Transverse colon (tissue), 4 donors: ENCODE measurements around the gene RGS9. TPM values are rescaled to one million over a fixed set of nuclear protein-coding genes. Genes with fewer than 3 reads are reported as not detected.
"Not testable (repeated sequence)": the region's sequence is repeated elsewhere in the genome, so short reads cannot be mapped to it uniquely, and the experiment has no call there.

Experiments
- DNase-seq: peaks from one replicate; pipeline ENCODE4 v3.0.0-alpha.2; 2019
- H3K27ac ChIP-seq, 4 donors: fragments of 200-600 bp; sonication (generic); 2 replicates each; pipeline ENCODE4 v1.5.1; 2016 to 2018; ENCODE audit warnings: inconsistent platforms in 4 of 4
- H3K27me3 ChIP-seq: fragments of 200-600 bp; sonication (generic); 2 replicates; pipeline ENCODE4 v1.5.1; 2017; ENCODE audit warnings: inconsistent platforms
- H3K36me3 ChIP-seq, 4 donors: fragments of 200-600 bp; sonication (generic); 2 replicates each; pipeline ENCODE4 v1.5.1; 2017 to 2019; ENCODE audit warnings: inconsistent platforms in 4 of 4
- H3K4me1 ChIP-seq, 4 donors: fragments of 200-600 bp; sonication (generic); 2 replicates each; pipeline ENCODE4 v1.5.1; 2017 to 2020; ENCODE audit warnings: inconsistent platforms in 4 of 4
- H3K4me3 ChIP-seq, 4 donors: fragments of 200-600 bp; sonication (generic); 1 replicate in 1 of 4; 2 replicates in 3 of 4; pipeline versions ENCODE4 v1.5.1 to v1.6.1; 2017 to 2019; ENCODE audit warnings: inconsistent platforms in 4 of 4
- H3K9me3 ChIP-seq, 2 donors: fragments of 200-600 bp; sonication (generic); 2 replicates each; pipeline ENCODE4 v1.5.1; 2017 to 2019; ENCODE audit warnings: inconsistent platforms in 2 of 2
- CTCF ChIP-seq, 5 experiments: fragments of 200-600 bp in 3 of 5; fragments of 450-650 bp in 2 of 5; sonication (generic) in 3 of 5; IDR thresholded peaks; 1 replicate in 2 of 5; 2 replicates in 3 of 5; pipeline ENCODE4 v1.5.1; 2016 to 2017; ENCODE audit warnings: antibody characterized with exemption in 5 of 5, inconsistent platforms in 3 of 5, mild to moderate bottlenecking in 2 of 5, moderate library complexity in 1 of 5
- EP300 ChIP-seq: sonication (generic); formaldehyde crosslinking; IDR thresholded peaks from one replicate; pipeline ENCODE4 v1.6.1; 2017; ENCODE audit warnings: antibody characterized with exemption, low read depth
- POLR2A ChIP-seq: fragments of 450-650 bp; IDR thresholded peaks from one replicate; pipeline ENCODE4 v1.6.1; 2016; ENCODE audit warnings: antibody characterized with exemption, mild to moderate bottlenecking, moderate library complexity
- POLR2AphosphoS5 ChIP-seq, 3 donors: sonication (generic); formaldehyde crosslinking; IDR thresholded peaks; one replicate each; pipeline ENCODE4 v1.6.1; 2016; ENCODE audit warnings: antibody characterized with exemption in 3 of 3
- WGBS, 2 donors: methylation state at CpG; one replicate each; pipeline ENCODE4 v1.1.5; 2018; ENCODE audit warnings: low coverage in 1 of 2; 5-methylcytosine and 5-hydroxymethylcytosine counted together
- in situ Hi-C, 4 donors: fragments of 200-750 bp; cut with MboI; loops; one replicate each; pipeline versions ENCODE4 v1.15.0 to v1.15.1; 2017; ENCODE audit warnings: low sequenced_read_pairs in 3 of 4, low pct_ligation_motif_present in 1 of 4, low pct_unique_long_range_greater_than_20kb in 1 of 4
- intact Hi-C: fragments of 100-400 bp; cut with DNase I; formaldehyde crosslinking; loops from one replicate; pipeline ENCODE4 v1.15.1; 2023; ENCODE audit warnings: low total_unique reads
- total RNA-seq, 4 donors: library from RNA; depleted of rRNA; stranded (reverse); fragments of >200 nt; gene quantifications; one replicate each; pipeline ENCODE4 v1.1.0, GENCODE V29; 2016

The RGS9 gene
- total RNA-seq, 4 donors from 2014 or later, result 2.6 to 10.6 (median 7.8) TPM; not detected in 1

- WGBS, 2 donors, result 92% methylated on average over 5 of the region's 5 CpGs
- in situ Hi-C loops, result no loop called here
- intact Hi-C loops, result no loop called here
- no peaks in the 10 kb centered on the region for H3K27me3 ChIP-seq
- no peaks in the 10 kb centered on the region for H3K9me3 ChIP-seq
- H3K4me3 ChIP-seq, result no peak overlapping the region
- TF ChIP-seq POLR2AphosphoS5 (IDR thresholded peaks at IDR 0.05) (no peak), CTCF (IDR thresholded peaks at IDR 0.05) (no peak), EP300 (no peak)
- H3K36me3 ChIP-seq, result no peaks in the 10 kb centered on the region
- H3K27ac ChIP-seq, result no peak overlapping the region
- H3K4me1 ChIP-seq, result no peaks in the 10 kb centered on the region
- no peak for DNase-seq
Observed at GRCh38 chr17:65176646-65177409, 39.7 kb downstream of the RGS9 start.

GRCh38 chr17:65177901-65178300 lies 40.7 kb downstream of the RGS9 start:
- DNase-seq, result no peak
- in situ Hi-C loops, result no loop called here
- Histone ChIP-seq H3K4me3 (no peak overlapping the region), H3K4me1 (no peaks in the 10 kb centered on the region), H3K27me3 (no peaks in the 10 kb centered on the region), H3K9me3 (no peaks in the 10 kb centered on the region), H3K27ac (no peak overlapping the region), H3K36me3 (no peaks in the 10 kb centered on the region)
- WGBS, 2 donors, result 74 to 85% methylated on average over 4 of the region's 4 CpGs
- TF ChIP-seq CTCF (IDR thresholded peaks at IDR 0.05) (no peak), EP300 (no peak), POLR2AphosphoS5 (IDR thresholded peaks at IDR 0.05) (no peak), POLR2A (no peak)
- intact Hi-C loops, result no loop called here

DNA sequence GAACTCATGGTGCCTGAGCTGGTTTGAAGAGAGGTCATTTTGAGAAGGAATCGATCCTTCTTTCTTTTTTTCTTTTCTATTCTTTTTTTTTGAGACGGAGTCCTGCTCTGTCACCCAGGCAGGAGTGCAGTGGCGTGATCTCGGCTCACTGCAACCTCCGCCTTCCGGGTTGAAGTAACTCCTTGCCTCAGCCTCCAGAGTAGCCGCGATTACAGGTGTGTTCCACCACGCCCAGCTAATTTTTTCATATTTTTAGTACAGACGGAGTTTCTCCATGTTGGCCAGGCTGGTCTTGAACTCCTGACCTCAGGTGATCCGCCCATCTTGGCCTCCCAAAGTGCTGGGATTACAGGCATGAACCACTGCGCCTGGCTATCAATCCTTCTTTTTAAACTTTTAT lies 43.1 kb downstream of the RGS9 start:
- H3K9me3 ChIP-seq, H3K27ac ChIP-seq, in situ Hi-C loops, H3K4me3 ChIP-seq, H3K27me3 ChIP-seq, H3K4me1 ChIP-seq, DNase-seq, intact Hi-C loops, H3K36me3 ChIP-seq: not testable (repeated sequence)
- WGBS, 2 donors, result 75 to 77% methylated on average over 9 to 12 of the region's 12 CpGs

- H3K27me3 ChIP-seq, DNase-seq, H3K4me3 ChIP-seq, H3K9me3 ChIP-seq, in situ Hi-C loops, intact Hi-C loops, H3K4me1 ChIP-seq, H3K36me3 ChIP-seq, H3K27ac ChIP-seq: not testable (repeated sequence)
- 87 to 94% methylated on average over 2 to 4 of the region's 4 CpGs for WGBS, 2 donors
Observed at GRCh38 chr17:65180752-65181236, 43.6 kb downstream of the RGS9 start.

- no peak overlapping the region for H3K27ac ChIP-seq
- H3K27me3 ChIP-seq, result no peaks in the 10 kb centered on the region
- no peak overlapping the region for H3K4me3 ChIP-seq
- intact Hi-C loops, result no loop called here
- in situ Hi-C loops, result no loop called here
- H3K36me3 ChIP-seq, result no peaks in the 10 kb centered on the region
- no peak for DNase-seq
- peaks cover 0 to 4% (median 0%) of the 10 kb centered on the region in 4 donors for H3K4me1 ChIP-seq
- 30 to 63% methylated on average over 2 to 9 of the region's 9 CpGs for WGBS, 2 donors
- H3K9me3 ChIP-seq, result no peaks in the 10 kb centered on the region
- TF ChIP-seq CTCF (IDR thresholded peaks at IDR 0.05) (no peak), POLR2A (no peak), EP300 (no peak), POLR2AphosphoS5 (IDR thresholded peaks at IDR 0.05) (no peak)
Observed at GRCh38 chr17:65181237-65182061, 44.3 kb downstream of the RGS9 start.
